Epithelial cell of esophagus (primary cell): ENCODE measurements around the gene PPP2R5A.

Experiments used
- DNase-seq: peaks from one replicate; pipeline ENCODE4 v3.0.0; 2010; ENCODE audit warnings: low read depth
- H3K4me3 ChIP-seq: 2 replicates; pipeline ENCODE4 v1.5.1; 2011; ENCODE audit warnings: mild to moderate bottlenecking, low read length, control low read depth
- TF ChIP-seq, protein P1 (sequence below): IDR thresholded peaks from 2 replicates; pipeline ENCODE4 v1.5.1; 2011; ENCODE audit warnings: low read depth, mild to moderate bottlenecking, low read length, control low read depth, inconsistent platforms; ENCODE audit not compliant: insufficient read depth; ENCODE audit errors: missing control alignments

The PPP2R5A gene

DNA sequence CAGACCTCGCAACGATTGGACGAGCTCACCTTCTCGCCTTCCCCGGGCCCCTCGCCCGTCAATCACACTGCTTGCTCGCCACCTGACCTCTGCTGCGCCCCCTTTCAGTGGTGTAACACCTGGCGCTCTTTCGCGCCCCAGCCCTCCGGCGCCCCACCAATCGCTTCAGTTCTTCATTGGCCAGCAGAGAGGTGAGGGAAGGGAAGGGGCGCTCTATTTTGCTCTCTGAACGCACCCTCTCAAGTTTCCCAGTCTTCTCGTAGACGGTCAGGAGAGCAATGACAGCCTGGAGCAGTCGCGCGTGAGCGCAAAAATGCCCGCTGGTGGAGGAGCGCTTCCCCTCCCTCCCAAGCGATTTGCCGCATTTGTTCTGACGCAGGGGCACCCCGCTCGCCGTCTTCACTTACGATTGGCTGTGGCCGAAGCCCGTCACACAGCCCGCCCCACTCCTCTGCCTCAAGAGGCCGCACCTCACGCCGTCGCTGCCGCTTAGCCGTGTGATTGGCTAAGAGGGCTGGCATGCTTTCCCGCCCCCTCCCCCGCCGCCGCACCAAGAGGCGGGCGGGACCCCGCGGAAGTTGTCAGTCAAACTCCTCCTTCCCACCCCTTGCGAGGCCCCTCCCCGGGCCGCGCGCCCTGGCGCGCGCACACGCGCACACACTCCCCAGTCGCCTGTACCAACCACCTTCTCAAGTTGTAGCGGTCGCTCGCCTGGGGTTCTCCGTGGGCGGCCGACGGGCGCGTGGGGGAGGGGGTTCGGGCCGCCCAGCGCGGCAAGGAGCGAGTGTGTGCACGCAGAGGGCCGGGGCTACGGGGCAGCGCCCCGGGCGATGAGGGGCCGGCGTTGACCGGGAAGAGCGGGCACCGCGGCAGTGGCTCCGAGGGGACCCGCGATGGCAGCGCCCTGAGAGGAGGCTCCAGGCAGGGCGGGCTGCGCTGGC, at the start of gene PPP2R5A:
Gene PPP2R5A, plus strand, starts transcription at position 667 of the 941 bp plus-strand sequence. CDS start 701 bp downstream, outside the sequence.
- DNase-seq = peak; percentile 100
- TF ChIP-seq, protein P1, sequence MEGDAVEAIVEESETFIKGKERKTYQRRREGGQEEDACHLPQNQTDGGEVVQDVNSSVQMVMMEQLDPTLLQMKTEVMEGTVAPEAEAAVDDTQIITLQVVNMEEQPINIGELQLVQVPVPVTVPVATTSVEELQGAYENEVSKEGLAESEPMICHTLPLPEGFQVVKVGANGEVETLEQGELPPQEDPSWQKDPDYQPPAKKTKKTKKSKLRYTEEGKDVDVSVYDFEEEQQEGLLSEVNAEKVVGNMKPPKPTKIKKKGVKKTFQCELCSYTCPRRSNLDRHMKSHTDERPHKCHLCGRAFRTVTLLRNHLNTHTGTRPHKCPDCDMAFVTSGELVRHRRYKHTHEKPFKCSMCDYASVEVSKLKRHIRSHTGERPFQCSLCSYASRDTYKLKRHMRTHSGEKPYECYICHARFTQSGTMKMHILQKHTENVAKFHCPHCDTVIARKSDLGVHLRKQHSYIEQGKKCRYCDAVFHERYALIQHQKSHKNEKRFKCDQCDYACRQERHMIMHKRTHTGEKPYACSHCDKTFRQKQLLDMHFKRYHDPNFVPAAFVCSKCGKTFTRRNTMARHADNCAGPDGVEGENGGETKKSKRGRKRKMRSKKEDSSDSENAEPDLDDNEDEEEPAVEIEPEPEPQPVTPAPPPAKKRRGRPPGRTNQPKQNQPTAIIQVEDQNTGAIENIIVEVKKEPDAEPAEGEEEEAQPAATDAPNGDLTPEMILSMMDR = peak; percentile 8
- peak within 1 kb of the TSS; percentile 87 for H3K4me3 ChIP-seq

DNA sequence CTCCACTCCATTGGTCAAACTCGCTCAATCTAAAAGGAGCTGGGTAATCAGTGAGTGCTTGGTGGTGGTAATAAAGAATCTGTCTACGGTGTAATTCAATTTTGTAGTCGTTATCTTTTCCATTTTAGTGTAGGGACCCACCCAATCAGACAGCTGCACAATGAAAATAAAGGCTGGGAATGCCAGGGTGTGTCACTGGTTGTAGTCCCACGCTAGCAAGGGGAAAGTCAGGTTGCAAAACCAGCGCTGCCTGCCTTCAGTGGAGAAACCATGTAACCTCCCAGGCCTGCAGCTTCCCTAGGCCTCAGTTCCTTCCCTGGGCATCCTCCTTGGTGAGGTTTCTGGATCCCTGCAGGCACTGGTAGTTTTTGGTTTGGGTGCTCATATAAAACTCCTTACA, 49.4 kb upstream of the PPP2R5A start:
- DNase-seq = peak; percentile 53
- no peak overlapping the region for H3K4me3 ChIP-seq
- TF ChIP-seq, protein P1 = no peak

DNA sequence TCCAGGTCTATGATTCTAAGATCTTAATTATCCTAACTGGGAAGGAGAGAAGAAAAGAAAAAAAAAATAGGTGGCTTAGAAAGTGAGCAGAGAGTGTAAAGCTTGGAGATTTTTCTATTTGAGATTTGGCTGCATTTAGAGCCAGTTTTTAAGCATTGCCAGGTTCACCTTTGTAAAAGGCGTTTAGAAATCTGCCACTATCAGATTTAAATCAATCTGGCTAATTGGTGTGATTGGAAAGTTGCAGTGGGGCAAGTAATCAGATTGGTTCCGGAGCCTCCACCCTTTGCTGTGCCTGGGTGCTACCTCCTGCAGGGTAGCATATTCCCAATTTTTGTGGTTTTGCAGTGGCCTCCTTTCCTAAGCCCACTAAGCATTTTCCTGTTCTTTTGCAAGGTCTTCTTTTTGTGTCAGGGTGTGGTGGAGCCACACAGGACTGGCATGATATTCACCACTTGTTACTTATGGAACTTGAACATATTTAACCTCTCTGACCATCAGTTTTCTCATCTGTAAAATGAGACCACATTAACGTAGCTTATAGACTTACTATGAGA, 48.5 kb upstream of the PPP2R5A start:
- H3K4me3 ChIP-seq = no peak overlapping the region
- no peak for DNase-seq
- TF ChIP-seq, protein P1 = no peak

DNA sequence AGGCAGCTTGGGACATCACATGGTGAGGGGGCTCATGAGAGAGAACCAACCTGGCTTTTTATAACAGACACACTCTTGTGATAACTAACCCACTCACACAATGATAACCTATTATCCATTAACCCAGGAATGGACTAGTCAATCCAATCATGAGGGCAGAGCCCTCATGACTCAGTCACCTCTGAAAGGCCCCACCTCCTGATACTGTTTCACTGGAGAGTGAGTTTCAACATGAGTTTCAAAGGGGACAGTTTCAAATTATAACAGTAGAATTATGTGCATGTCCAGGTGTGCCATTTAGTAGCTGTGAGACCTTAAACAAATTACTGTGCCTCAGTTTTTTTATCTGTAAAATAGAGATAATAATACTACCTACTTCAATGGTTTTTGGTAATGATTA, 47.6 kb upstream of the PPP2R5A start:
- peak; percentile 82 for DNase-seq
- TF ChIP-seq, protein P1 = no peak
- no peak overlapping the region for H3K4me3 ChIP-seq

DNA sequence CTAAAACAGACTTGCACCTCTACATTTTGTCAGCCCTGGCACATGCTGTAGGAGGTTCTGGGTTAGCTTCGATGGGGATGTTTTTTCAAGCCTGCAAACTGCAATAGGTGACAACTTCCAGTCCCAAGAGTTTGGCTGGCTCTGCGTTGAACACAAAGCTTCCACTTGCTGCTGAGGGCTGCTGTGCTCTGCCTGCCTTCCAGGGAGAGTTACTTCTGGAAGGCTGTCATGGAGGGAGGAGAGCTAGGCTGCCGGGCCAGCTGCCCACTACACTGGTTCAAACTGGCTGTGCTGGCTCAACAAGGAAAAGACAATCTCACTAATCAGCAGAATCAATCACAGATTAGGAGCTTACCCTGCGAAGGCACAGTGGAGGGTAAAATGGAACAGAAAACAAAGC, 46.7 kb upstream of the PPP2R5A start:
- no peak overlapping the region for H3K4me3 ChIP-seq
- DNase-seq = peak; percentile 13
- TF ChIP-seq, protein P1 = no peak

DNA sequence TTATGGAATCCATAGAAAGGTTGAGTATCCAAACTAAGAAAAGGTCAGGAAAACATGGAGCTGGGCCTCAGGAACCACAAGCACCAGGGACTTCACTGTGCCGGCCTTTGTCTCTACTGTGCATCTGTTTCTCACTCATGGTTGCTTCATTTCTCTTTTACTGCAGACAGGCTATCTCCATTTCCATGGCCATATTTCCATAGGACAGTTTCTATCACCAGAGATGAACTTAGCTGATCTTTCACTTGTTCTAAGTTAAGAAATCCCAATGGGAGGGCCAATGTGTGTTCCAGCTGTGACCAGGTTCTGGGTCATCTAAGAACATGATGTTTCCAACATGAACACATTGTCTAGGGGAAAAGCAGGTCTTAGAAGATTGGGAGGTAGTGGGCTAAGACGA, 43.7 kb upstream of the PPP2R5A start:
- TF ChIP-seq, protein P1 = no peak
- no peak overlapping the region for H3K4me3 ChIP-seq
- DNase-seq = no peak
